Stimulated activated CD4-positive, alpha-beta T cell treated with anti-CD3 and anti-CD28 coated beads, Interleukin-2, amount 100 ng/mL, for 48 hours (primary cell): ENCODE data around the gene SLC2A11.
"Not testable (repeated sequence)": the region's sequence is repeated elsewhere in the genome, so short reads cannot be mapped to it uniquely, and the experiment has no call there.

Experiments
- DNase-seq, 2 donors: peaks; one replicate each; pipeline ENCODE4 v3.0.0-alpha.2; 2020

The SLC2A11 gene

DNA sequence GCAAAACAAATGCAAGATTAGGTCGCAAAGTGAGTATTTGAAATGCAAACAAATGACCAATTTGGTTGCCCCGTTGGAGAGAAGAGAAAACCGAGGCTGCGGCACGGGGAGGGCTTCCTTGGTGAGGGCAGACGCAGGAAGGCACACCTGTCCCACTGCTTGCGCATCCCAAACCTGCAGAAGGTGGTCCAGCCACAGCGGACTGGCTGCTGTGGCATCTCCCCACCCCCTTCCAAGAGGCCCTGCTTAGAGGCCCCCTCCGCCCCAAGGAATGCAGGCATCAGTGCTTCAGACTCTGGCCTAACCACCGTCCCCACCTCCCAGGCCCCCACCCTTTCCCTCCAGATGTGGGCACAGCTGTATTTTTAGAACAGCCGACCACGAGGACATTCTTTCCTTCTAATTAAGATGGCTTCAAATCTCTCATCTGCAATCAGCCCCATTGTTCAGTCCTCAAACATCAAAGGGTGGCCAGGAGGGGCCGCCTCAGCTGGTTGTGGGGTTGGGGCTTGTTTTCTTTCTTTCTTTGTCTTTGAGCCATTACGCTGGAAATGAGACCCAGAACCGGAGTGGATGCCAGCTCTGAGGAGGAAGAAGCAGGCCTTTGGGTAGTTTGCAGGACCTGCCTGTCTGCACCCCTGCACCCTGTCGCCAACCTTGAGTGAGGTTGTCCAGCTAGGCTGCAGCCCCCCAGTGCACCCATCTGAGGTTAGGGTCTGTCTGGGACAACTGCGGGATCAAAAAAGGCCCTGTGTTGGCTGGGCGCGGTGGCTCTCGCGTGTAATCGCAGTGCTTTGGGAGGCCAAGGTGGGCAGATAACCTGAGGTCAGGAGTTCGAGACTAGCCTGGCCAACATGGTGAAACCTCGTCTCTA, 9.4 kb upstream of the SLC2A11 start:
- DNase-seq, result no peak

GRCh38 chr22:23849009-23850006, 8.4 kb upstream of the SLC2A11 start:
- peak; percentile 94 to 95 for DNase-seq

- no peak for DNase-seq
Observed at GRCh38 chr22:23850136-23850611, 7.5 kb upstream of the SLC2A11 start.

- DNase-seq, result peak in 1 of 2 donors; percentile 12
Observed at GRCh38 chr22:23856721-23857605, 712 bp upstream of the SLC2A11 start.

- no peak for DNase-seq
Observed at GRCh38 chr22:23858484-23858815, 775 bp downstream of the SLC2A11 start.

DNA sequence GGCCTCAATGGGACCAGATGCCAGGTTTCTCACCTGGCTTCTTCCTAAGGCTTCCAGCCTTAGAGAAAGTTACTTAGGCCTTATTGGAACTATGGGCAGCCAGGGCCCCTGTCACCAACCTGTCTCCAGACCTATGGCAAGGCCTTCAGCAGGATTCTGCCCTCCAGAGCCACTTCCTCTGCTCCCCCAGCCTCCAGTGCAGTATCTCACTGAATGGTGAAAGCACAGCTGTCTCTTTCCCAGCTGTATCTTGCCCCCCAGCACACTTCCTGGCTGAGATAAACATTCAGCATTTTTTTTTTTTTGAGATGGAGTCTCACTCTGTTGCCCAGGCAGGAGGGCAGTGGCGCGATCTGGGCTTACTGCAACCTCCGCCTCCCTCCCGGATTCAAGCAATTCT, 1.5 kb downstream of the SLC2A11 start:
- DNase-seq, result no peak

DNA sequence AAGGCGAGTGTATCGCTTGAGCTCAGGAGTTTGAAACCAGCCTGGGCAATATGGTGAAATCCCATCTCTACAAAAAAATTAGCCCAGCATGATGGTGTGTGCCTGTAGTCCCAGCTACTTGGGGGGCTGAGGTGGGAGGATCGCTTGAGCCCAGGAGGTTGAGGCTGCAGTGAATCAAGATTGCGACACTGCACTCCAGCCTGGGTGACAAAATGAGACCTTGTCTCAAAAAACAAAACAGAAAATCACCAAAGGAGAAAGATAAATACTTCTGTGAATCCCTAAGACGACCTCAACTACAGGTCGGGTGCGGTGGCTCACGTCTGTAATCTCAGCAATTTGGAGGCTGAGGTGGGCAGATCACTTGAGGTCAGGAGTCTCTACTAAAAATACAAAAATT, 2.5 kb downstream of the SLC2A11 start:
- not testable (repeated sequence) for DNase-seq

GRCh38 chr22:23862103-23862502, 4.4 kb downstream of the SLC2A11 start:
- peak; percentile 17 to 18 for DNase-seq

- not testable (repeated sequence) for DNase-seq
Observed at GRCh38 chr22:23864499-23865154, 7.0 kb downstream of the SLC2A11 start.

GRCh38 chr22:23868580-23868979, 10.9 kb downstream of the SLC2A11 start:
- DNase-seq, result no peak

DNA sequence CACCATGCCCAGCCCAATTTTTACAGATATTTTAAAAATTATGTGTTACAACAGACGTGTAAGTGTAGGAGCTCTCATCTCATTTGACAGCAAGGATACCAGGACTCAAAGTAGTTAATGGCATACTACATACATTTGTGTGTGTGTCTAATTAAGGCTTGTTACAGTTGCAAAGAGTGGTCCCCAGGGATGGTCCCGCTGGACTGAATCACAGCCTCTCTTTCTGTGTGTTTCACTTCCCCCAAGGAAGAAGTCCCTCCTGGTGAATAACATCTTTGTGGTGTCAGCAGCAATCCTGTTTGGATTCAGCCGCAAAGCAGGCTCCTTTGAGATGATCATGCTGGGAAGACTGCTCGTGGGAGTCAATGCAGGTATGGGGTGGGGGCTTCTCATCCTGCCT, 17.2 kb downstream of the SLC2A11 start:
- no peak for DNase-seq

DNA sequence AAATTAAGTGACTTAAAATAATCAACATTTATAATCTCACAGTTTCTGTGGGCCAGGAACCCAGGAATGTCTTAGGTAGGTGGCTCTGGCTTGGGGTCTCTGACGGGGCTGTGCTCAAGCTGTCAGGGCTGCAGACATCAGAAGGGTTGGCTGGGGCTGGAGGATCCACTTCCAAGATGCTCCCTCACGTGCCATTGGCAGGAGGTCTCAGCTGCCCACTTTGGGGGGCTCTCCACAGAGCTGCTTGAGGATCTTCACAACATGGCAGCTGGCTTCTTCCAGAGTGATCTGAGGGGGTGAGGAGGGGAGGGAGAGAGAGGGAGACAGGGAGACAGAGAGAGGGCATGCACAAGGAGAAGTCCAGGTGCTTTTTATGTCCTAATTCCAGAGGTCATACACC, 18.1 kb downstream of the SLC2A11 start:
- no peak for DNase-seq

- no peak for DNase-seq
Observed at GRCh38 chr22:23877566-23877965, 19.9 kb downstream of the SLC2A11 start.

DNA sequence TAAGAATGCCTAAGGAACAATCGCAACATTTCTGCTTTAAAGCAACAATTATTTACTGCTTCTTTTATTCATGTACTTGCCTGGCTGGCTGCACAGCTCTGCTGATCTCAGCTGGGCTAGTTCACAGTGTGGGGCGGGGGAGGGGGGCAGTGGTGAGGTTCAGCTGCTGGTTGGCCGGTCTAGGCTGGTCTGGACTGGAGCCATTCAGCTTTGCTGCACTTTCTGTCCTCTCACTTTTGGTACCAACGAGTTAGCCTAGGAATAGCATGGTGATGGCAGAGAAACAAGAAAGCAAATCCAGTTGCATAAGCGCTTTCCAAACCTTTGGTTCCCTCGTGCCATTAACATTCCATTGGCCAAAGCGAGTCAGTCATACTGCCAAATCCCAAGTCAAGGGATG, 20.5 kb downstream of the SLC2A11 start:
- DNase-seq, result no peak

GRCh38 chr22:23882370-23882769, 24.7 kb downstream of the SLC2A11 start:
- no peak for DNase-seq

GRCh38 chr22:23883658-23884057, 26.0 kb downstream of the SLC2A11 start:
- no peak for DNase-seq

DNA sequence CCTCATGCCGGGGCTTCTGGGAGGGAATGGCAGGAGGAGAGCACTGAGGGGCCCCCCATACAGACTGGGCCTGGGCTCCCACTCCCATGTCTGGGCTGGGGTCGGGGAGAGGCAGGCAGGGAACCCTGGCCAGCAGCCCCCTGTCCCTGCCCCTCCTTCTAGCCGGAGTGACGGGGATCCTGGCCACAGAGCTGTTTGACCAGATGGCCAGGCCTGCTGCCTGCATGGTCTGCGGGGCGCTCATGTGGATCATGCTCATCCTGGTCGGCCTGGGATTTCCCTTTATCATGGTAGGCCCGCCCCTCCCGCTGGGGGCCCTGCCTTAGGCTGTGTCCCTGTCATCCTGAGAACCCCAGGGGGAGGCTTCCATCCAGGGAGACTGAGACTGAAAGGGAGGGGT, 26.5 kb downstream of the SLC2A11 start:
- no peak for DNase-seq

DNA sequence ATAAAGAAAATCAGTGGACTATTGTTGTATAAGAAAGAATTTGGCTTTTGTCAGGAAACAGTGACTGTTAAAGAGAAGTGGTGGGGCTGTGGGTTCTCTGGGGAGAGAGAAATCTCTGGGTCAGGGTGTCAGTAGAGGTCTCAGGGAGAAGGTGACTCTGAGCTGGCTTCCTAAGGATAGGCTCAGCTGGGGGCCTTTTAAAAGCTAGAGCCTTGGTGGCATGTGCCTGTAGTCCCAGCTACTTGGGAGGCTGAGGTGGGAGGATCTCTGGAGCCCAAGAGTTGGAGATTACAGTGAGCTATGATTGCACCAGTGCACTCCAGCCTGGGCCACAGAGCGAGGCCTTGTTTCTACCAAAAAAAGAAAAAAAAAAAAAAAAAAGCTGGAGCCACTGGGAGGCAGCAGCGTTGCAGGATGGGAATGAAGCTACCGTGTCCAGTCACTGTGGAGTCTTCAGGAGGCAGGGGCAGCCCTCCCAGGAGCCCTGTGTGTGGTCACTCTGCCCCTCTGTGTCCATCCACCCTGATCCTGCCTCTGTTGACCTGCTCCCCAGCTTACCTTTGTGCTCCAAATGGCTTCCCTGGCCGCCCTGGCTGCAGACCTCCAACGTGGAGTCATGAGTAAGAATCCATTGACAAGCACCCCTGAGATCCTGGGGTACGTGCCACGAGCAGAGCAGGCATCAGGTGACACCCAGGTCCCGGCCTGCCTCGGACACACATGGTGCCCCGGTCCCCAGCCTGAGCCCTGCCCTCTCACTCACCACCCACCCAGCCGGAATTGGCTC, 31.1 kb downstream of the SLC2A11 start:
- no peak for DNase-seq

GRCh38 chr22:23889620-23890019, 31.9 kb downstream of the SLC2A11 start:
- DNase-seq, result no peak

DNA sequence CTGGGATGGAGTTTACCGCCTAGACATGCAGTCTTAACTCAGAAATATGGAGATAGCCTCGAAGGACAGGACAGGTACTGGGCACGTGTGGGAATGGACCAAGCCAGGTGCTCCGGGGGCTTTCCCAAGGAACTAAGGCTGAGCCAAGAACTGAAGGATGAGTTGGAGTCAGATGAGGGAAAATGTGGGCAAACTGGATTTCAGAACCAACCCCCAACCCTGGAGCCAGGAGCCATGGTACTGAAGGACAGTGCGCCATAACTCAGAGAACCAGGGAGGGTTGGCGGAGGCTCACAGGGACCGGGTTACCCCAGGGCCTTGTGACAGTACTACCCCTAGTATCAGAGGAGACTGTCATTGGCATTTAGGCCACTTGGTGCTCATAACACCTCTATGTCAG, 34.1 kb downstream of the SLC2A11 start:
- DNase-seq, result no peak

- DNase-seq, result no peak
Observed at GRCh38 chr22:23892130-23892529, 34.5 kb downstream of the SLC2A11 start.
